Measurements from ENCODE around the gene JAM2. TPM values are rescaled to one million over a fixed set of nuclear protein-coding genes. Genes with fewer than 3 reads are reported as not detected.

JAM2 gene
- total RNA-seq, 1 donor from 2014 or later = 4.1 TPM

DNA sequence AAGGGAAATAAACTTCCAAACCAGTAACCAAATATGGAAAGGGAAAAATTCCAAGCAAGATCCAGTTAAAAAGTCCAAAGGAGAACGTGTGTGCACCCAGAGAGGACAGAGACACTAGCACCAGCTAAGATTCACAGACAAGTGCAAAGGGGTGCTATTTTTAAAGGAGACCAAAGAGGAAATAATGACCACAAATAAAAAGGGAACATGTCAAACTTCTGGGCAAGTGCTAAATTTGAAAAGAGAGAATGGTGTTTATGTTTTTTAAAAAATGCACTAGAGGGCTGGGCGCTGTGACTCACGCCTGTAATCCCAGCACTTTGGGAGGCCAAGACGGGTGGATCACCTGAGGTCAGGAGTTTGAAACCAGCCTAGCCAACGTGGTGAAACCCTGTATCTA is 8.6 kb downstream of the JAM2 start:
- DNase-seq (ENCODE audit: low spot score in 2 of 2, unreplicated experiment in 2 of 2) = no peak

GRCh38 chr21:25649146-25649545 is 10.1 kb downstream of the JAM2 start:
- no peak overlapping the region for H3K4me3 Mint-ChIP-seq
- H3K4me1 Mint-ChIP-seq = no peaks in the 10 kb centered on the region
- no peak for DNase-seq (ENCODE audit: low spot score in 2 of 2, unreplicated experiment in 2 of 2)
- TF ChIP-seq, protein P1, sequence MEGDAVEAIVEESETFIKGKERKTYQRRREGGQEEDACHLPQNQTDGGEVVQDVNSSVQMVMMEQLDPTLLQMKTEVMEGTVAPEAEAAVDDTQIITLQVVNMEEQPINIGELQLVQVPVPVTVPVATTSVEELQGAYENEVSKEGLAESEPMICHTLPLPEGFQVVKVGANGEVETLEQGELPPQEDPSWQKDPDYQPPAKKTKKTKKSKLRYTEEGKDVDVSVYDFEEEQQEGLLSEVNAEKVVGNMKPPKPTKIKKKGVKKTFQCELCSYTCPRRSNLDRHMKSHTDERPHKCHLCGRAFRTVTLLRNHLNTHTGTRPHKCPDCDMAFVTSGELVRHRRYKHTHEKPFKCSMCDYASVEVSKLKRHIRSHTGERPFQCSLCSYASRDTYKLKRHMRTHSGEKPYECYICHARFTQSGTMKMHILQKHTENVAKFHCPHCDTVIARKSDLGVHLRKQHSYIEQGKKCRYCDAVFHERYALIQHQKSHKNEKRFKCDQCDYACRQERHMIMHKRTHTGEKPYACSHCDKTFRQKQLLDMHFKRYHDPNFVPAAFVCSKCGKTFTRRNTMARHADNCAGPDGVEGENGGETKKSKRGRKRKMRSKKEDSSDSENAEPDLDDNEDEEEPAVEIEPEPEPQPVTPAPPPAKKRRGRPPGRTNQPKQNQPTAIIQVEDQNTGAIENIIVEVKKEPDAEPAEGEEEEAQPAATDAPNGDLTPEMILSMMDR (IDR thresholded peaks at IDR 0.05; ENCODE audit: unreplicated experiment) = no peak
- H3K9me3 Mint-ChIP-seq = no peaks in the 10 kb centered on the region
- peaks cover 14% of the 10 kb centered on the region for H3K27me3 Mint-ChIP-seq (ENCODE audit: low read depth)
- no peaks in the 10 kb centered on the region for H3K36me3 Mint-ChIP-seq
- no peak overlapping the region for H3K27ac Mint-ChIP-seq

More for the DNA sequence above, 8.6 kb downstream of the JAM2 start:
- Mint-ChIP-seq H3K27me3 (ENCODE audit: low read depth) (peaks cover 23% of the 10 kb centered on the region), H3K9me3 (no peaks in the 10 kb centered on the region), H3K4me1 (no peaks in the 10 kb centered on the region), H3K27ac (no peak overlapping the region), H3K36me3 (no peaks in the 10 kb centered on the region), H3K4me3 (no peak overlapping the region)
- TF ChIP-seq, protein P1 (IDR thresholded peaks at IDR 0.05; ENCODE audit: unreplicated experiment) = no peak

DNA sequence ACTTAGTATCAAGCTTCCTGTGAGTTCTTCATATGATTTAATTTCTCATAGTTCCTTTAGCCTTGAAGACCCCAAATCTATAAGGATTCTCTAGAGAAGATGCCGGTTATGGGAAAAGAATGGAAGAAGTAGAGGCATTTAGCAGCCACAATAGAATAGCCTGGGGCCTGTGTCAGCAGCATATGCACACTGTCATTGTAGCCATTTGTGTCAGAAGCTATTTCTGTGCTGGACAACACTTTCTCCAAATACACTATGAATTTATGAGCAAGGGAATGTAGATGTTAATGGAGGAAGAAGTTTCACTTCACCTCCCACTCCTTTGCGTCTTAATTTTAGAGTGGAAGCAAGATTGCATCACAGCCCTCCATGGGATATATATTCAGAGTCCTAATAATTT is 17.4 kb downstream of the JAM2 start:
- Mint-ChIP-seq H3K4me1 (no peaks in the 10 kb centered on the region), H3K27me3 (ENCODE audit: low read depth) (no peaks in the 10 kb centered on the region)

GRCh38 chr21:25657140-25657539 is 18.1 kb downstream of the JAM2 start:
- H3K4me1 Mint-ChIP-seq = no peaks in the 10 kb centered on the region
- no peak overlapping the region for H3K4me3 Mint-ChIP-seq
- H3K36me3 Mint-ChIP-seq = no peaks in the 10 kb centered on the region
- H3K27me3 Mint-ChIP-seq (ENCODE audit: low read depth) = no peaks in the 10 kb centered on the region
- DNase-seq (ENCODE audit: low spot score in 2 of 2, unreplicated experiment in 2 of 2) = no peak
- H3K9me3 Mint-ChIP-seq = peaks cover 4% of the 10 kb centered on the region
- TF ChIP-seq, protein P1 (IDR thresholded peaks at IDR 0.05; ENCODE audit: unreplicated experiment) = no peak
- H3K27ac Mint-ChIP-seq = no peak overlapping the region

More for the DNA sequence above, 17.4 kb downstream of the JAM2 start:
- DNase-seq (ENCODE audit: low spot score in 2 of 2, unreplicated experiment in 2 of 2) = no peak
- Mint-ChIP-seq H3K36me3 (no peaks in the 10 kb centered on the region), H3K9me3 (peaks cover 4% of the 10 kb centered on the region), H3K27ac (no peak overlapping the region), H3K4me3 (no peak overlapping the region)
- TF ChIP-seq, protein P1 (IDR thresholded peaks at IDR 0.05; ENCODE audit: unreplicated experiment) = no peak

DNA sequence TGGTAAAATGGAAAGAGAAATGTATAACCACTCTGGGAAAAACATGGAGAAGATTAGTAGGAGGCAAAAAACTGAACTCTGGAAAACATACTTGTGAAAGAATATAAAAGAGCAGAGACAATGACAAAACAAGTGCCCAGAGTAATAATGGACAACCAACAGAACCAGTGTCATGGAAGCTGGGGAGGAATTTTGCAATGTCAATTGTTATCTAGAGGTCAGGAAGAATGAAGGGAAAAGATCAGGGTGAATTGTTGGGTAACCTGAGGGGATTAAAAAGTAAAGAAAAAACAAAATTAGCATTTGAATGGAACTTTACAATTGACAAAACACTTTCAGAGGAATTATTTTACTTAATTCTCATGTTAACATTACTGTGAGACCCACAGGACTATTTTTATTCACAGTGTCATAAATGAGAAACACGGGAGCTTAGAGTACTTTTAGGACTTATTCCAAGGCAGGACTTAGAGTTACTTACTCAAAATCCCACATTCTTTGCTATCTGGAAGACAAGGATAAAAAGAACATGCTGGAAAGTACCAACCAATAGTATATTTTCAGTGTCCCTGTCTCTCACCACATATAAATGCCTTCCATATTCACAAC is 19.5 kb downstream of the JAM2 start:
- peaks cover 4% of the 10 kb centered on the region for H3K9me3 Mint-ChIP-seq
- H3K27me3 Mint-ChIP-seq (ENCODE audit: low read depth) = no peaks in the 10 kb centered on the region
- no peak for DNase-seq (ENCODE audit: low spot score in 2 of 2, unreplicated experiment in 2 of 2)
- H3K4me3 Mint-ChIP-seq = no peak overlapping the region
- TF ChIP-seq, protein P1 (IDR thresholded peaks at IDR 0.05; ENCODE audit: unreplicated experiment) = no peak
- no peak overlapping the region for H3K27ac Mint-ChIP-seq
- H3K36me3 Mint-ChIP-seq = no peaks in the 10 kb centered on the region
- H3K4me1 Mint-ChIP-seq = no peaks in the 10 kb centered on the region

- no peak for DNase-seq (ENCODE audit: low spot score in 2 of 2, unreplicated experiment in 2 of 2)
- no peak overlapping the region for H3K4me3 Mint-ChIP-seq
- no peaks in the 10 kb centered on the region for H3K27me3 Mint-ChIP-seq (ENCODE audit: low read depth)
- TF ChIP-seq, protein P1 (IDR thresholded peaks at IDR 0.05; ENCODE audit: unreplicated experiment) = no peak
- H3K9me3 Mint-ChIP-seq = no peaks in the 10 kb centered on the region
- H3K4me1 Mint-ChIP-seq = no peaks in the 10 kb centered on the region
- no peaks in the 10 kb centered on the region for H3K36me3 Mint-ChIP-seq
- H3K27ac Mint-ChIP-seq = no peak overlapping the region
Measured at GRCh38 chr21:25660233-25660632, 21.2 kb downstream of the JAM2 start.

Measured in mesothelial cell of epicardium (in vitro differentiated cells).